GM13977 (cell line): ENCODE measurements around the gene QRFP.

ENCODE experiments used
- DNase-seq: peaks from one replicate; pipeline ENCODE4 v3.0.0; 2012; ENCODE audit warnings: low spot score
- CTCF ChIP-seq: IDR thresholded peaks from 2 replicates; pipeline ENCODE4 v1.5.1; 2012; ENCODE audit warnings: mild to moderate bottlenecking, control low read depth; ENCODE audit not compliant: insufficient read depth; ENCODE audit errors: extremely low read depth, missing control alignments
- in situ Hi-C: fragments of 300-500 bp; cut with MboI; formaldehyde crosslinking; loops from one replicate; pipeline ENCODE4 v1.12.0; 2022; ENCODE audit warnings: low sequenced_read_pairs, low pct_unique_long_range_greater_than_20kb, mixed read lengths, inconsistent platforms; ENCODE audit not compliant: unreplicated experiment

The QRFP gene

GRCh38 chr9:130872508-130872907 is 24.1 kb downstream of the QRFP start:
- DNase-seq, result no peak
- in situ Hi-C loops, result no loop called here
- no peak for TF ChIP-seq CTCF

GRCh38 chr9:130872093-130872492 is 24.5 kb downstream of the QRFP start:
- no peak for TF ChIP-seq CTCF
- DNase-seq, result no peak
- in situ Hi-C loops, result no loop called here

GRCh38 chr9:130871395-130872062 is 25.1 kb downstream of the QRFP start:
- TF ChIP-seq CTCF, result no peak
- in situ Hi-C loops, result no loop called here
- no peak for DNase-seq

- in situ Hi-C loops, result no loop called here
- TF ChIP-seq CTCF, result no peak
- DNase-seq, result peak; percentile 81
These were observed 25.9 kb downstream of the QRFP start for GRCh38 chr9:130870491-130871381.

- DNase-seq, result no peak
- in situ Hi-C loops, result loop anchor here (10.0 kb wide), 1 partner anchor 94 kb away; no protein-coding TSS in a partner anchor
- no peak for TF ChIP-seq CTCF
These were observed 27.4 kb downstream of the QRFP start for GRCh38 chr9:130869250-130869649.

GRCh38 chr9:130868230-130868629 is 28.4 kb downstream of the QRFP start:
- in situ Hi-C loops, result loop anchor here (10.0 kb wide), 1 partner anchor 93 kb away; no protein-coding TSS in a partner anchor
- TF ChIP-seq CTCF, result no peak
- DNase-seq, result no peak
